Retinal pigment epithelial cell (primary cell): ENCODE results near the gene KRTAP25-1.

Experiments
- DNase-seq: peaks from one replicate; pipeline ENCODE4 v3.0.0-alpha.2; 2010; ENCODE audit warnings: low read depth
- H3K4me3 ChIP-seq: 2 replicates; pipeline ENCODE4 v1.5.1; 2011; ENCODE audit warnings: mild to moderate bottlenecking, low read length, control low read depth, moderate library complexity
- TF ChIP-seq, protein P1 (sequence below): conservative IDR thresholded peaks from 2 replicates; pipeline ENCODE4 v1.5.1; 2011; ENCODE audit warnings: low read depth, low read length, control low read depth, inconsistent platforms

The KRTAP25-1 gene, protein sequence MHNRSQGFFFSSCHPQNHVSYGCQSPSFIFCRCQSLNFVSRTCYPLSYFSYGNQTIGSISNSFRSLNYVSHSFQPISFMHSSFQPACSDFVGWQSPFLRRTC

DNA sequence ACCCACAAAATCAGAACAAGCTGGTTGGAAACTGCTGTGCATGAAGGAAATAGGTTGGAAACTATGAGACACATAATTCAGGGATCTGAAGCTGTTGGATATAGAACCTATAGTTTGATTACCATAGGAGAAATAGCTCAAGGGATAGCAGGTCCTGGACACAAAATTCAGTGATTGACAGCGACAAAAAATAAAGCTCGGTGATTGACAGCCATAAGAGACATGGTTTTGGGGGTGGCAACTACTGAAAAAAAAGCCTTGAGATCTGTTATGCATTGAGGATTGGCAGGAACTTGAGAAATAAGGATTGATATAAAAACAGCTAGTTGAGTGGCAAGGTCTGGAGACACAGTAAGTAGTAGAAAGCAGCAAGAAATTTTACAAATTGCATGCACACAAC, at the start of gene KRTAP25-1:
KRTAP25-1 (minus strand) TSS at position 300 of the 400 bp plus-strand sequence; CDS start at position 276, 24 bp downstream.
- H3K4me3 ChIP-seq = no peak within 1 kb of the TSS
- TF ChIP-seq, protein P1, sequence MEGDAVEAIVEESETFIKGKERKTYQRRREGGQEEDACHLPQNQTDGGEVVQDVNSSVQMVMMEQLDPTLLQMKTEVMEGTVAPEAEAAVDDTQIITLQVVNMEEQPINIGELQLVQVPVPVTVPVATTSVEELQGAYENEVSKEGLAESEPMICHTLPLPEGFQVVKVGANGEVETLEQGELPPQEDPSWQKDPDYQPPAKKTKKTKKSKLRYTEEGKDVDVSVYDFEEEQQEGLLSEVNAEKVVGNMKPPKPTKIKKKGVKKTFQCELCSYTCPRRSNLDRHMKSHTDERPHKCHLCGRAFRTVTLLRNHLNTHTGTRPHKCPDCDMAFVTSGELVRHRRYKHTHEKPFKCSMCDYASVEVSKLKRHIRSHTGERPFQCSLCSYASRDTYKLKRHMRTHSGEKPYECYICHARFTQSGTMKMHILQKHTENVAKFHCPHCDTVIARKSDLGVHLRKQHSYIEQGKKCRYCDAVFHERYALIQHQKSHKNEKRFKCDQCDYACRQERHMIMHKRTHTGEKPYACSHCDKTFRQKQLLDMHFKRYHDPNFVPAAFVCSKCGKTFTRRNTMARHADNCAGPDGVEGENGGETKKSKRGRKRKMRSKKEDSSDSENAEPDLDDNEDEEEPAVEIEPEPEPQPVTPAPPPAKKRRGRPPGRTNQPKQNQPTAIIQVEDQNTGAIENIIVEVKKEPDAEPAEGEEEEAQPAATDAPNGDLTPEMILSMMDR = no peak
- no peak for DNase-seq

DNA sequence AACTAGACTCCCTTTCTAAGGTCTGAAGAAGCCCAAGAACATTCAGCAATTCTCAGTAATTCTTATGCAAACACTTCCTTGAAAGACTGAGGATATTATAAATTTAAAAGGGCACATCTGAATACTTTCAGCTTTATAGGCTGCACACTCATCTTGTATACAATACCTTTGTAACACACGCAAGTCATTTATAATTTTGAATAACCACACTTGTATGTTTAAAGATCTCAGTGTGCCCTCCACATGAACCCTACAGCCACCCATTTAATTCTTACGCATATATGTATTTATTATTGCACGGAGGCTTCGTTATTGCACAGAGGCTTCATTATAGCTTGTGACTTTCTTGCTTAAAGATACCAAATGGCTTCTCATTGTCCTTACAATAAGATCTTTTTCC, 49.4 kb upstream of the KRTAP25-1 start:
- TF ChIP-seq, protein P1 = no peak
- no peak for DNase-seq
- no peak overlapping the region for H3K4me3 ChIP-seq

DNA sequence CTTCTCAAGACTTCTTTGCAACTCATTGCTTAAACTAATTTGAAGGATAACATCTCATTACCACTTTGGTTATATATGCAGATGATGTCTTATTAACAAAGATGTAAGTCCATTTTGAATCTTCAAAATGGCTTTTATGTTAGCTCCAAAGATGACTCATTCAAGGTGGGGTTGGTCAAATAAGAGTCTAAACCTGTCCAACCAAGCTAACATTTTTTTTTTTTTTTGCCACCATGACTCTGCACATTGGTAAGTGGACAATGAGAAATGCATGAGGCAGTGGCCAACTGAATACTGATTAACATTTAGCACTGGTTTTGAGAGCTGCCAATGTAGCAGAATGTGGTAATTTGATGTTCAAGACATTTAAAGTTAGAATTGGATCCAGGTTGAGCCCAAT, 48.5 kb upstream of the KRTAP25-1 start:
- TF ChIP-seq, protein P1 = no peak
- H3K4me3 ChIP-seq = no peak overlapping the region
- no peak for DNase-seq

DNA sequence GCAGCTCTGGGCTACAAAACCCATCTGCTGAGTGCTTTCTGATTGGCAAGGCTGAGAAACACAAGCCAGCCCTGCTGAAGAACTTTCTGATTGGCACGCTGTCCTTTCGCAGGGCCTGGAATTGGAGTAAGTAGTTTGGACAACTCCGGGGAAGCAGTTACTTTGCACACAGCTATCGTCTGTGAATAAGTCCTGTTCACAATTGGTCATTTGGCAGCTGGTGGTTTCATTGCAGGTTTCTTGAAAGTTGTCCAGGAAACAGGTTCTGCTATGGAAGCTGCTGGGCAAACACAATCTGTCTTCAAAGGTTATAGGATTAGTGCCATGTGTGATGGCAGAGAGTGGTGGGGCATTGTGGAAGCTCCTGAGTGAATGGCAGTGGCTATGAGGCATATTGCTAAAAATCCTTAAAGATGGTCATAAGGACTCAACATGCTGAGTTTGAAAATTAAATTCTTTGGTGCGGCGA, 48.0 kb upstream of the KRTAP25-1 start, which contains the start of gene KRTAP27-1:
KRTAP27-1 (minus strand) TSS at position 419 of the 469 bp plus-strand sequence; CDS start at position 393, 26 bp downstream.
- DNase-seq = no peak
- H3K4me3 ChIP-seq = no peak within 1 kb of the TSS
- TF ChIP-seq, protein P1 = no peak

DNA sequence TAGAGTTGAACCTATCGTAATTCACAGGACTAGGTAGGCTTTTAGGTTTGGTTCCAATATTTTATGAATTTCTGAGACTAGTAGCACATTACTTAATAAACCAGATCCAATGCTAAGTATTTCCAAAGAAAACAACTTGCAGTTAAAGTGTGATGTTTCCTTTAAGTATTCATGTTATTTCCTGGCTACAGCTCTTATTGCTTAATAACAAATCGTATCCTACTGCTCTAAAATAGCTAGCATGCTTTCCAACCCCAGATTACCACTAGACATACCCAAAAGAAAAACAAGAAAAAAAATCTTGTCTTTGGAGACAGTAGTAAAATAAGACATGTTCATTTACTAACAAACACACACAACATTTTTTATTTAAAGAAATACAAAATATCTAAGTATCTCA, 47.3 kb upstream of the KRTAP25-1 start:
- DNase-seq = no peak
- no peak overlapping the region for H3K4me3 ChIP-seq
- TF ChIP-seq, protein P1 = no peak

DNA sequence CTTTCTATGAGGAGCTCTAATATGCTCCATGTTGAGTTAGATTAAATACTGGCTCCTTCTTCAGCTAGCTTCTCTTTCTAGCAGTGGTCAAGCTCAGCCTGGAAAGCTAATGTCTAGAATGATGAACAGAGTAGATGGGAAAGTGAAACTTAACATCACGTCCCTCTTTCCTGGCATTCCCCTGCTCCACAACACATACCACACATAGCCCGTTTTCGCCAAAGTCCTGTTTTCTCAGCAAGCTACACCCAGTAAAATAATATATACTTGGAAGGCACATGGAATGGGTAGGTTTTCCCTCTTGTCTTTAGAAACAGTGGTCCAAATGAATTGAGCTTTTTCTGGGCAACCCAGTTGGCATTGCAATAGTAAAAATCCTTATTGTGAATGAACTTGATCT, 44.4 kb upstream of the KRTAP25-1 start:
- H3K4me3 ChIP-seq = no peak overlapping the region
- no peak for DNase-seq
- TF ChIP-seq, protein P1 = no peak

DNA sequence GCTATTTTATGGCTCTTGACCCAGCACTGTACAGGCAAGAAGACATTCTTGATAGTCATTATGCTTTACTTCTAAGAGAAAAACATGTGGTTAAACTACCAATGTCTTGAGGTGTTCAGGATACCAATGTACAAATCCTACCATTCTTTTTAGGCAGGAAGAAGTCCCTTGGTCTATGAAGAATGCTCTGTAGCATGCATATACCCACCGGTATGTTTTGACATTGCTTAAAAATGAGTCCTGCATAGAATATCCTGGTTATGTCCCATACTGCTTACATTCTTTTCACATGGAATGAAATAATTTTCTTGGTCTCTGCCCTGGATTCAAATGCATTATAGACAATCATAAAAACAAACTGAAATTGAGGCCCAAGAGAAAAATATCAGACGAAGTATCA, 43.4 kb upstream of the KRTAP25-1 start:
- H3K4me3 ChIP-seq = no peak overlapping the region
- DNase-seq = no peak
- TF ChIP-seq, protein P1 = no peak
